Right lung (tissue), 5 donors: ENCODE measurements around the gene SCUBE1. TPM values are rescaled to one million over a fixed set of nuclear protein-coding genes. Genes with fewer than 3 reads are reported as not detected.
A peak's percentile ranks its signal among the peaks of the same experiment; 100 is the strongest.
"Not testable (repeated sequence)": the region's sequence is repeated elsewhere in the genome, so short reads cannot be mapped to it uniquely, and the experiment has no call there.

Experiments
- DNase-seq, 2 donors: peaks; one replicate each; pipeline ENCODE4 v3.0.0-alpha.2; 2013
- polyA plus RNA-seq, 5 donors: library from polyadenylated mRNA; unstranded; fragments of 120-200 nt; gene quantifications; one replicate each; pipeline versions ENCODE4 v1.2.1 to v1.2.3, GENCODE V29; 2013; ENCODE audit warnings: inconsistent platforms in 1 of 5, low replicate concordance in 1 of 5; ENCODE audit not compliant: insufficient read length in 5 of 5, insufficient read depth in 1 of 5

The SCUBE1 gene
- polyA plus RNA-seq, 5 donors = 0.69 to 3.1 (median 1.1) TPM

DNA sequence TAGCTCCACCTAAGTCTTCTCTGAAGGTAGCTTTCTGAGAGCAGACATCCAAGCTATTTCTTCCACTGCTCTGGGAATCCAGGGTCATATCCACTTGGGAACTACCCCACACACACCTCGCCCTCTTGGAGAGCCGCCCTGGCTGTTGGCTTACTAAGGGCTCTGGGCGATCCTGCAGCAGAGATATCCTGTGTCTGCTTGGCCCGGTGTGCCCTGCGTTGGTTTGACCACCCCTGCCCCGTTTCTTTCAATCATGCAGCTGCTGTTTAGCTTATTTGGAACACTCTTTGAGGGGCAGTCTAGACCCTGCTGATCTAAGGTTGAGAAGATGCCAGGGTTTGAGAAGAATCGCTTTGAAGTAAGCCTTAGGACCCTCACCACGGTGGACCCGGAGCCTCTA lies 17.4 kb upstream of the SCUBE1 start:
- no peak for DNase-seq

DNA sequence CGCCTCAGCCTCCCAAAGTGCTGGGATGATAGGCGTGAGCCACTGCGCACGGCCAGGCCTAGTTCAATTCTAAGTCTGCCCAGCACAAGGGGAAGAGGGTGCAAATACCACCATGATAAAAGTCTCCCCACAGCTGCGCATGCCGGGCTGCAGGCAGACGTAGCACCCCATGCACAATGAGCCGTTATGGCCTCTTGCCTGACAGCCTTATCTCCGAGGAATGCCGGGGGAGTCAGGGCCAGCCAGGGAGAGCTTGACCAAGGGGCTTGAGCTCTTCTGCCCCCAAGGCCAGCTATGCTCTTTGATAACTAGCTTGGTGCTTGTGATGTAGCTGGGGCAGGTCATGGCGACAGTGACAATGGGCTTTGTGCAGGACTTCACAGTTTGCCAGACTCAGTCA lies 13.7 kb upstream of the SCUBE1 start:
- no peak for DNase-seq

DNA sequence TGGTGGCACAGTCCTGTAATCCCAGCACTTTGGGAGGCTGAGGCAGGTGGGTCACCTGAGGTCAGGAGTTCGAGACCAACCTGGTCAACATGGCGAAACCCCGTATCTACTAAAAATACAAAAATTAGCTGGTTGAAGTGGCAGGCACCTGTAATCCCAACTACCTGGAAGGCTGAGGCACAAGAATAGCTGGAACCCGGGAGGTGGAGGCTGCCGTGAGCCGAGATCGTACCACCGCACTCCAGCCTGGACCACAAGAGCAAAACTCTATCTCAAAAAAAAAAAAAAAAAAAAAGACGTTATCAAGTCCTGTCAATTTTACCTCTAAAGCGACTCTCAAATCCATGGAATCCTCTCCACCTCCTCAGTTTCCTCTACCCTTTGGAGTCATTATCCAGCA lies 12.5 kb upstream of the SCUBE1 start:
- not testable (repeated sequence) for DNase-seq

GRCh38 chr22:43351966-43352345 lies 8.8 kb upstream of the SCUBE1 start:
- DNase-seq = no peak

DNA sequence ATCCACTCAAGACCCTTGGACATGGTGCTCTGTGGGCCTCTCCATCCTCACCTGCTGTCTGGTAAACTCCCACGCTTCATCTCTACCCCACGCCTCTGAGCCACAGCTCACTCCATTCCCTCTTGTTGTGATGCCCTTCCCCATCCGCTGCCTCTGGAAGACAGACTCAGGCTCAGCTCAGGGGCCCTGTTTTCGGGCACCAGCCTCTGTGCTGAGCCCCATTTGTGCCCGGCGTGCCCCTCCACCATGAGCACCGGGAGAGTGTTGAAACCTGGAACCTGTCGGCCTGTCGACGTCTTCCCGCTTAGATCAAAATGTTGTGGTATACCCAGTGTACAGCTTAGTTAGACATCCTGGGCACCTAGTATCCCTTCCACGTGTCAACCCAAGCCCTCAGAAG lies 6.5 kb upstream of the SCUBE1 start:
- no peak for DNase-seq

DNA sequence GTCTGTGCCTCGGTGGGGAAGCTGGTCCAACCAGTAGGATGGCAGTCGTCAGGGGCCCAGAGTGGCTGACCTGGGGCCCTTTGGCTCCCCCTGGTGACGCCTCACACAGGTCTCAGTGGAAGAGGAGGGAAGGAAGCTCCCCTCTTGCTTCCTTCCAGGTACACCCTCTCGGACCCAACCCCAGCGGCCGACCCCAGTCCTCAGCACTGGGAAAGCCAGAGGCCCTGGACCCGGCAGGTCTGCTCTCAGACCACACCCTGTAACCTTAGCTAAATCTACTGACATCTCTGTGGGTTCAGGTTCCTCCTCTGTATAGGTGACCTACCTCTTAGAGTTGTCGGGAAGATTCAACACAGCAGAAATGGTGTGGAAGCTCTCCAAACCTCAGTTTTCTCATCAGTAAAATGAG lies 3.4 kb upstream of the SCUBE1 start:
- peak; percentile 21 to 38 for DNase-seq

- DNase-seq = no peak
Observed at GRCh38 chr22:43345761-43346301, 2.7 kb upstream of the SCUBE1 start.

DNA sequence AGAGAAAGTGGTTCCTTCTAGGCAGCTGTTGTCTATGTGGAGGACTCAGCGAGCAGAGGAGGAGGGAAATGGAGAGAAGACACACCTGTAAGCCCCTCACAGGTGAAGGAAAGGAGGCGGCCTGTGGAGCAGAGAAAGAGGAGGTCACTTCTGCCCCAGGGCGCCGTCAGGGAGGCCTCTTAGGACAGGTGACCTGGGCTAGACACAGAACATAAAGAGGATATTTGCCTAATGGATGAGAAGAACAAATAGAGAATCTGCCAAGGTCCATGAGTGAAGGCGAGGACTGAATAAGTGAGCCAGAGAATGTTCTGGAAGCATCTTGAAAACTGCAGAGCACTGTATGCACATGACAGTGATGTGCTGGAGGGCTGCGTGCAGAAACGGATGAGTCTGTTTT lies 2.2 kb upstream of the SCUBE1 start:
- no peak for DNase-seq

- DNase-seq = no peak
Observed at GRCh38 chr22:43344520-43344787, 1.3 kb upstream of the SCUBE1 start.

GRCh38 chr22:43343670-43344519 lies 723 bp upstream of the SCUBE1 start:
- no peak for DNase-seq

GRCh38 chr22:43342347-43343261 lies 568 bp downstream of the SCUBE1 start:
- no peak for DNase-seq

DNA sequence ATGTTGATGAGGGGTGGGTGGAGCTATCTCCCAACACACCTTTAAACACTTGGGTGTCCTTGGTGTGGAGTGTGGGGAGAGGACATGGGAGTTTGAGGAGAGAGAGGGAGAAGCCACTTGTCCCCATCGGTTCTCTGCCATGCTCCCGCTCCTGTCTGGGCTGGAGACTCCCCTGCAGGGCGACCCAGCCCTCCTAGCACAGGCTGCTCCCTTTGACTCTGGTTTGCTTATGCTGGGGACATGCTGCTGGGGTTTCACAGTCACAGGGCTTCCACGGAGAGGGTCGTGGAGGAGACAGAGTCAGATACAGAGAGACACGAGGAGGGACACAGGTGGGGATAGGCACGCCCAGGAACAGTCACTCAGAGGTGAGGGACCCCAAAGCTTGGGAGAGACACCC lies 1.6 kb downstream of the SCUBE1 start:
- DNase-seq = no peak

GRCh38 chr22:43338766-43339345 lies 4.3 kb downstream of the SCUBE1 start:
- DNase-seq = no peak

GRCh38 chr22:43337946-43338345 lies 5.2 kb downstream of the SCUBE1 start:
- DNase-seq = no peak

DNA sequence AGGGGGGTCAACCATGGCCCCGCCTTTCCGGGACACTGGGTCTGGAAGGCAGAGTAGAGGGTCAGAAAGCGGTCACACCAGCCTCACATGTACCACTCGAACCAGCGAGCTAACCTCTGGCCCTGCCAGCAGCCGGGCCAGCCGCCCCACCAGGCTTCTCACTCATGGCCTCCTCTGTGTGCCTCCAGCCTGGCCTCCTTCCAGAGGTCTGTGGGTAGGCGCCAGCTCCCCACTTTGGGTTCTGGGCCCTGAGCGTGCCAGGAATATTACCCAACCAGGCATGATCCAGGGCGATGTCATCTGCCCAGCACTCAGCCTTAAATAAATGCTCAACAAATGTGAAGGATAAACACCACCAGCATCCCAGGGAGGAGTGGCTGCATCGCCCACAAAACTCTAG lies 5.8 kb downstream of the SCUBE1 start:
- no peak for DNase-seq

DNA sequence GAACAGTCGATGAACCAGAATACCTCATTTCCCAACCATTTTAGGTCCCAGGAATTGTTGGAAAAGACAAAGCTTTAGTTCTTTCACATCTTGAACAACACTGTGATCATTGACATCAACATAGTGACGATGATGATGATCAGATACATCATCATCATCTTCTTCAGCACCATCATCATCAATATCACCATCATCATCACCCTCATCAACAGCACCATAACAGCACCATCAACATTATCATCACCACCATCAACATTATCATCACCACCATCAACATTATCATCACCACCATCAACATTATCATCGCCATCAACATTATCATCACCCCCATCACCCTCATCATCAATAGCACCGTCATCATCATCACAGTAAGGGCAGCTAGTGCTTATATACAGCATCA lies 8.8 kb downstream of the SCUBE1 start:
- DNase-seq = no peak

GRCh38 chr22:43333978-43334377 lies 9.2 kb downstream of the SCUBE1 start:
- DNase-seq = no peak

GRCh38 chr22:43333156-43333555 lies 10.0 kb downstream of the SCUBE1 start:
- no peak for DNase-seq

GRCh38 chr22:43331698-43332097 lies 11.5 kb downstream of the SCUBE1 start:
- DNase-seq = no peak

- no peak for DNase-seq
Observed at GRCh38 chr22:43331069-43331451, 12.1 kb downstream of the SCUBE1 start.

DNA sequence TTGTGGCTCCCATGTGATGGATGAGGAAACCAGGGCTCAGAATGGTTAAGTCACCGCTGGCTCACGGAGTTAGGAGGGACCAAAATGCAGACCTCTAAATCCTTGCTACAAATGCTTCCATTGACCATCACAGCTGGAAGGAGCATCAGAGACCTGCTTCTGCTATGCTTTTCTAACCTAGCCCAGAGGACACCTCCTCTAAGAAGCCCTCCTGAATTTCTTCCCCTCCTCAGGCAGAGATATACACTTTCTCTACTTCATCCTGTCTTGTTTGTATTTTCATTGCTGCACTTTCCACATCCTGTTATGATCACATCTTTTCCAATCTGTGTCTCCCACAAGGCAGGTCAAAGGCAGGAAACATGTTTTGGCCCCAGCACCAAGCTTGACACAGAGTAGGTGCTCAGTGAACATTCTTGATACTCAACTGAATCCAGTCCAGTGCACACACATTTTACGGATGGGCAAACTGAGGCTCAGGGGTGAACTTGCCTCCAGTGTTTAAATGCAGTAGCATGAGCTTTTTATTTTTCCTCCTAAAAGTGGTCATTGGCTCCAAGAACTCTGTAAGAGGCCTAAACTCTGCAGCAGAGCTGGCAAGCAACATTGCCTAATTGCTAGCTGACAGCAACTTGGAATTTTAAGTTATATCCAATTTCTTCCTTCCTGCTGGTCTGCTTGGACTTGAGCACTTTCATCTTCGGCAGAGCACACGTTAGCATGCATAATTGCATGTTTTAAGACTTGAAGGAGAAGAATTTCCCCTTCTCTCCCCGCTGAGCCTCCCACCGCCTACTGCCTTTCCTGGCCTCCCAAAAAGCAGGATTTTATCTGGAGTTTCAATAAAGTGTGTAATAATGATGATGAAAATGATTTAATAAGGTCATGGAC lies 12.7 kb downstream of the SCUBE1 start:
- DNase-seq = no peak

DNA sequence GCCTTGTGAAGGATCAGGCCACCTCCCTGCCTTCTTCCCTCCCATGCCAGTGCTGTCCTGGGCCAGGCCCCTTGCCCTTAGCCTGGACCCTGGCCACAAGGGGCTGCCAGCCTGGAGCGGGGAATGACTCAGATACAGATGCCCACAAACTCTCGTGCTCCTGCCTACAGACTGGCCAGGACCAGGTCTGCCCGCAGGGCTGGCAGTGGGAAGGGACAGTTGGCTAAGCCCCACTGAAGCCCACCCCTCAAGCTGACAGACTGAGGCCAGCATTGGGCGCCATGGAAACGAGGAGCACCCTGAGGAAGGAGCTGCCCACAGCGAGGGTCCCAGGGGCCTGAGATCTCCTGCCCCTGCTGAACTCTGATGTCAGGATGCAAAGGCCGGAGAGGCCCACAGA lies 14.1 kb downstream of the SCUBE1 start:
- no peak for DNase-seq
